Stimulated activated CD8-positive, alpha-beta memory T cell treated with anti-CD3 and anti-CD28 coated beads, Interleukin-2, amount 100 ng/mL, for 1 hour (primary cell): ENCODE results near the gene CST5.
"Not testable (repeated sequence)": the region's sequence is repeated elsewhere in the genome, so short reads cannot be mapped to it uniquely, and the experiment has no call there.

Experiments
- DNase-seq, 2 donors: peaks; one replicate each; pipeline ENCODE4 v3.0.0-alpha.2; 2020; ENCODE audit warnings: low read depth in 2 of 2

The CST5 gene

GRCh38 chr20:23889775-23890187, 10.2 kb upstream of the CST5 start:
- peak; percentile 23 to 27 for DNase-seq

GRCh38 chr20:23887856-23888255, 8.3 kb upstream of the CST5 start:
- DNase-seq: no peak

- no peak for DNase-seq
Observed at GRCh38 chr20:23884771-23885162, 5.2 kb upstream of the CST5 start.

- no peak for DNase-seq
Observed at GRCh38 chr20:23884136-23884770, 4.7 kb upstream of the CST5 start.

GRCh38 chr20:23881371-23881770, 1.8 kb upstream of the CST5 start:
- no peak for DNase-seq

GRCh38 chr20:23880417-23880816, 869 bp upstream of the CST5 start:
- DNase-seq: no peak

GRCh38 chr20:23879811-23880374, 345 bp upstream of the CST5 start:
- DNase-seq: no peak

GRCh38 chr20:23878787-23879186, 761 bp downstream of the CST5 start:
- DNase-seq: no peak

GRCh38 chr20:23878016-23878542, 1.5 kb downstream of the CST5 start:
- DNase-seq: not testable (repeated sequence)

- DNase-seq: no peak
Observed at GRCh38 chr20:23877524-23877923, 2.0 kb downstream of the CST5 start.

- DNase-seq: no peak
Observed at GRCh38 chr20:23875606-23876237, 3.8 kb downstream of the CST5 start.

GRCh38 chr20:23874747-23875146, 4.8 kb downstream of the CST5 start:
- DNase-seq: no peak

GRCh38 chr20:23873370-23874015, 6.1 kb downstream of the CST5 start:
- no peak for DNase-seq

GRCh38 chr20:23872065-23872464, 7.5 kb downstream of the CST5 start:
- DNase-seq: no peak

GRCh38 chr20:23870461-23870860, 9.1 kb downstream of the CST5 start:
- no peak for DNase-seq

- DNase-seq: no peak
Observed at GRCh38 chr20:23869520-23869919, 10.0 kb downstream of the CST5 start.

GRCh38 chr20:23868321-23868720, 11.2 kb downstream of the CST5 start:
- DNase-seq: no peak

- no peak for DNase-seq
Observed at GRCh38 chr20:23867152-23867776, 12.3 kb downstream of the CST5 start.

- not testable (repeated sequence) for DNase-seq
Observed at GRCh38 chr20:23860771-23861170, 18.8 kb downstream of the CST5 start.

GRCh38 chr20:23857962-23858595, 21.5 kb downstream of the CST5 start:
- no peak for DNase-seq

GRCh38 chr20:23856736-23857135, 22.8 kb downstream of the CST5 start:
- no peak for DNase-seq

- no peak for DNase-seq
Observed at GRCh38 chr20:23856226-23856625, 23.3 kb downstream of the CST5 start.
